A549 treated with Mapracorat at 1 μM for 4 hours (cell line): Measurements from ENCODE around the gene AHCY. TPM values are rescaled to one million over a fixed set of nuclear protein-coding genes. Genes with fewer than 3 reads are reported as not detected.

ENCODE experiments used
- total RNA-seq: library from RNA; stranded (reverse); fragments of 200-300 nt; extraction: Qiagen RNA extraction; gene quantifications from 5 replicates; pipeline ENCODE4 v1.2.3, GENCODE V29; 2022

The AHCY gene
- total RNA-seq: 292 to 329 TPM (median 322 TPM) in 5 replicates

DNA sequence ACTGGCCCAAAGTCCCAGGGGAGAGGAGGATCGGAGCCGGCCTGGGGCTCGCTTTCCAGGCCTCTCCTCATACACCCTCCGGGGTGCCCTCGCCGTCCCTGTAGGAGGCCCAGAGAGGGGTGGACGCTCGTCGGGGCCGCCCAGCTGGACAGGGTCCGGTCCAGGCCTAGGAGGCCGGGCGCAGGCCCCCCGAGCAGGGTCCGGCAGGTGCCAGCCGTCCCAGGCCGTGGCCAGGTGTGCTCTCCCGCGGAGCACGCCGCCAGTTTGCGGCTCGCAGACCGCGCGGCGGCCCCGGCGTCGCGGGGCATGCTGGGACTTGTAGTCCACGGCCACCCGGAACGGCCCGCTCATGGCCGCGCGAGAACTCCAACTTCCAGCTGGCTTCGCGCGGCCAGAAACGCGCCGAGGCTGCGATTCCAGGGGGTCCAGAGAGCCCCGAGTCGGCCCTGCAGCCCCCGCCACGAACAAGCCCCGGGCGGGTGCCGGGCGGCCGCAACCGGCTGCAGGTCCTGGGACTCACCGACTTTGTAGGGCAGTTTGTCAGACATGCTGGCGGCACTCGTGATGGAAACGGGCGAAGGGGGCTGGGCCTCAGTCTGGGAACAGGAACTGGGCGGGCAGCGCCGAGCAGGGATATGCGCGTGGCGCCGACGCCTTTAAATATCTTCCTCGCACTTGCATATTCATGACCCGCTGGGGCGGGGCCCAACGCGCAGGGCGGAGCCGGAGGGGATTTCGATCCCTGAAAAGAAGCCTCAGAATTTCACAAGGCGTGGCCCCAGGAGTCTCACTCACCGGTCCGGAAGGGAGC is at the start of gene AHCY:
TSS of gene AHCY (minus strand) at position 633 of the 811 bp plus-strand sequence. CDS start at position 548, 85 bp downstream.

DNA sequence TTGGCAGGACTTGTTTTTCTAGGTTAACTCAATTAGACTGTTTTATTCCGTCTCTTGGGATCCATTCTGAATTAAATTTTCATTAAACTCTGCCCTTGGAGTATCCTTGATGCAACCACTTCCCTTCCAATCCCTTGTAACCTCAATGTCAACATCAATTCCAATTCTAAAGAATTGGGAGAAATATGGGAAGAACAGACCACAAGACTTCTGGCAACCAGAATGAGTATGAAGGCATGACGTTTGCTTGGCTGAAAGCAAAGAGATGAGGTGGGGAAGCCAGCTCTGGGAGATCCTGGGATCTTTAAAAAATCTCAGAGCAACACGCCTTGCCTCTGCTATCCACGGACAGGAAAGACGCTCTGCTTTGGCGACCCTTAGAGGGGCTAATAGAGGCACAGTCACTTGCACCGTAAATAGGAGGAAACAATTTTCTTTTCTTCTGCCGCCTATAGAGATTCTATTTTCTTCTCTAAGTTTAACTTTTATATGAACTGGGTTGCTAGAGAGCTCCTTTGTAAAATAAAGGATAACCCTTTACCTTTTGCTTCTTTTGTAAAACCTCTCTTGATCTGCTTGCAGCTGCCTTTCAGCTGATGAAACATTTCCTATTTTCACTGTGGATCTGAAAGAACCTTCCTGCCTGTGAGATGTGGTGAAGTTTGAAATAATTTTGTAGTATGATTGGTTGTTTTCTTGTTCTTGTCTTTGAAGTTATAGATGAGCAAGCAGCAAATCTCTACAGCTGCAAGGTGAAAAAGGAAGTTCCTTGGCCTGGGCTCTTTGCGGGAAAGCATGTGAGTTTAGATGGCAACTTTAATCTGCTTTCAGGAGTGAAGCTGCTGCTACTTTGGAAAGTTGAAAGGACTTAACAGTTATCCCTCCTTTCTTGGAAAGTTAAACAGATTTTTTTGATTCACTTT is 62.2 kb downstream of the AHCY start, which contains the start of gene ASIP:
TSS of gene ASIP (plus strand) at position 731 of the 923 bp plus-strand sequence. CDS start 18,952 bp downstream, outside the sequence.

Other genes with a start within 250 kb of the AHCY start
- gene EIF2S2, start 191.1 kb downstream of the AHCY start, total RNA-seq: 87.9 to 114 TPM (median 92.8 TPM) in 5 replicates
- not detected in 5 replicates for gene ASIP, start 61.9 kb downstream of the AHCY start, total RNA-seq
- 22.2 to 36.4 TPM (median 32.2 TPM) in 5 replicates for gene ITCH, start 59.9 kb upstream of the AHCY start, total RNA-seq
- 217 to 259 TPM (median 234 TPM) in 5 replicates for gene DYNLRB1, start 213.1 kb upstream of the AHCY start, total RNA-seq